Activated naive CD4-positive, alpha-beta T cell treated with anti-CD3 and anti-CD28 coated beads, Interleukin-2, amount 50 U/mL, for 72 hours (primary cell): Measurements from ENCODE around the gene ERC2. TPM values are rescaled to one million over a fixed set of nuclear protein-coding genes. Genes with fewer than 3 reads are reported as not detected.

ENCODE experiments used
- ATAC-seq, 2 donors: fragments of 150-1000 bp; cut with Tn5 transposase; 2 replicates each; pipeline ENCODE4 v1.10.0; 2021; ENCODE audit warnings: mild to moderate bottlenecking in 2 of 2, moderate library complexity in 2 of 2
- DNase-seq, 2 donors: peaks; one replicate each; pipeline ENCODE4 v3.0.0; 2021 to 2022; ENCODE audit warnings: low spot score in 2 of 2
- H3K27ac Mint-ChIP-seq, 2 donors: one replicate each; pipeline ENCODE4 v1.8.0; 2022; ENCODE audit warnings: mild to moderate bottlenecking in 2 of 2, mixed read lengths in 2 of 2
- H3K36me3 Mint-ChIP-seq, 2 donors: one replicate each; pipeline ENCODE4 v1.8.0; 2022; ENCODE audit warnings: mixed read lengths in 2 of 2
- H3K9me3 Mint-ChIP-seq, 2 donors: one replicate each; pipeline ENCODE4 v1.8.0; 2022; ENCODE audit warnings: mixed read lengths in 2 of 2
- total RNA-seq, 2 donors: library from RNA; stranded (reverse); gene quantifications; one replicate each; pipeline ENCODE4 v1.2.3, GENCODE V29; 2022

ERC2 gene
- total RNA-seq, 2 donors from 2014 or later = 0.58 TPM; not detected in 1

GRCh38 chr3:55501905-55502304, 966.4 kb downstream of the ERC2 start:
- H3K9me3 Mint-ChIP-seq = no peaks in the 10 kb centered on the region
- no peak for ATAC-seq
- DNase-seq = no peak
- H3K27ac Mint-ChIP-seq = no peak overlapping the region
- no peaks in the 10 kb centered on the region for H3K36me3 Mint-ChIP-seq

GRCh38 chr3:55500555-55501330, 967.5 kb downstream of the ERC2 start:
- Mint-ChIP-seq H3K27ac (no peak overlapping the region), H3K9me3 (no peaks in the 10 kb centered on the region), H3K36me3 (no peaks in the 10 kb centered on the region)
- ATAC-seq (no peak), DNase-seq (no peak)

- ATAC-seq (no peak), DNase-seq (no peak)
- Mint-ChIP-seq H3K36me3 (no peaks in the 10 kb centered on the region), H3K9me3 (no peaks in the 10 kb centered on the region), H3K27ac (no peak overlapping the region)
Observed at GRCh38 chr3:55498520-55498919, 969.7 kb downstream of the ERC2 start.

GRCh38 chr3:55497250-55497649, 971.0 kb downstream of the ERC2 start:
- no peak overlapping the region for H3K27ac Mint-ChIP-seq
- no peaks in the 10 kb centered on the region for H3K36me3 Mint-ChIP-seq
- DNase-seq = no peak
- ATAC-seq = no peak
- H3K9me3 Mint-ChIP-seq = peaks cover 0 to 3% of the 10 kb centered on the region in 2 donors

- H3K27ac Mint-ChIP-seq = no peak overlapping the region
- H3K9me3 Mint-ChIP-seq = peaks cover 0 to 3% of the 10 kb centered on the region in 2 donors
- ATAC-seq = no peak
- no peak for DNase-seq
- H3K36me3 Mint-ChIP-seq = no peaks in the 10 kb centered on the region
Observed at GRCh38 chr3:55494976-55495375, 973.3 kb downstream of the ERC2 start.

- no peaks in the 10 kb centered on the region for H3K36me3 Mint-ChIP-seq
- no peak for ATAC-seq
- H3K27ac Mint-ChIP-seq = no peak overlapping the region
- no peak for DNase-seq
- peaks cover 0 to 3% of the 10 kb centered on the region in 2 donors for H3K9me3 Mint-ChIP-seq
Observed at GRCh38 chr3:55492976-55493375, 975.3 kb downstream of the ERC2 start.

- DNase-seq = no peak
Observed at GRCh38 chr3:55491296-55491816, 976.9 kb downstream of the ERC2 start.

GRCh38 chr3:55490276-55490913, 977.9 kb downstream of the ERC2 start:
- ATAC-seq (no peak), DNase-seq (no peak)
- Mint-ChIP-seq H3K9me3 (peaks cover 0 to 3% of the 10 kb centered on the region in 2 donors), H3K36me3 (peaks cover 4 to 7% of the 10 kb centered on the region in 2 donors), H3K27ac (no peak overlapping the region)

More at GRCh38 chr3:55491296-55491816, 976.9 kb downstream of the ERC2 start:
- Mint-ChIP-seq H3K36me3 (peaks cover 0 to 4% of the 10 kb centered on the region in 2 donors), H3K9me3 (peaks cover 0 to 3% of the 10 kb centered on the region in 2 donors), H3K27ac (no peak overlapping the region)
- no peak for ATAC-seq

GRCh38 chr3:55489798-55490132, 978.5 kb downstream of the ERC2 start:
- Mint-ChIP-seq H3K9me3 (peaks cover 0 to 3% of the 10 kb centered on the region in 2 donors), H3K27ac (no peak overlapping the region), H3K36me3 (peaks cover 6 to 7% of the 10 kb centered on the region in 2 donors)
- no peak for DNase-seq
- no peak for ATAC-seq

- ATAC-seq (peak in 1 of 2 donors; percentile 56), DNase-seq (peak in 1 of 2 donors; percentile 26)
- no peak overlapping the region for H3K27ac Mint-ChIP-seq
- peaks cover 6 to 7% of the 10 kb centered on the region in 2 donors for H3K36me3 Mint-ChIP-seq
- peaks cover 0 to 3% of the 10 kb centered on the region in 2 donors for H3K9me3 Mint-ChIP-seq
Observed at GRCh38 chr3:55488398-55489055, 979.7 kb downstream of the ERC2 start.

GRCh38 chr3:55487381-55488241, 980.7 kb downstream of the ERC2 start:
- peaks cover 6 to 17% of the 10 kb centered on the region in 2 donors for H3K36me3 Mint-ChIP-seq
- ATAC-seq (no peak), DNase-seq (peak in 1 of 2 donors; percentile 10)
- no peaks in the 10 kb centered on the region for H3K9me3 Mint-ChIP-seq
- no peak overlapping the region for H3K27ac Mint-ChIP-seq

- Mint-ChIP-seq H3K36me3 (peaks cover 6 to 17% of the 10 kb centered on the region in 2 donors), H3K9me3 (no peaks in the 10 kb centered on the region), H3K27ac (no peak within 1 kb of the TSS)
- DNase-seq (no peak), ATAC-seq (no peak)
Observed at GRCh38 chr3:55486857-55487380, 981.3 kb downstream of the ERC2 start, which contains the start of gene WNT5A. Gene WNT5A, minus strand, starts transcription at chr3:55487306. Its CDS starts 321 bp downstream, at chr3:55486985.

GRCh38 chr3:55486101-55486856, 982.0 kb downstream of the ERC2 start:
- DNase-seq = no peak
- H3K27ac Mint-ChIP-seq = no peak overlapping the region

GRCh38 chr3:55484801-55485791, 983.2 kb downstream of the ERC2 start:
- Mint-ChIP-seq H3K9me3 (no peaks in the 10 kb centered on the region), H3K36me3 (peaks cover 6 to 17% of the 10 kb centered on the region in 2 donors), H3K27ac (no peak overlapping the region)
- ATAC-seq (peak; percentile 44 to 81), DNase-seq (peak in 1 of 2 donors; percentile 71)

More at GRCh38 chr3:55486101-55486856, 982.0 kb downstream of the ERC2 start:
- ATAC-seq = no peak
- peaks cover 6 to 17% of the 10 kb centered on the region in 2 donors for H3K36me3 Mint-ChIP-seq
- H3K9me3 Mint-ChIP-seq = no peaks in the 10 kb centered on the region
